ENCODE results near the gene TEAD4. TPM values are rescaled to one million over a fixed set of nuclear protein-coding genes. Genes with fewer than 3 reads are reported as not detected.

The TEAD4 gene
- total and polyA plus RNA-seq, 4 donors: 0.79 to 3.8 (median 2.8) TPM

DNA sequence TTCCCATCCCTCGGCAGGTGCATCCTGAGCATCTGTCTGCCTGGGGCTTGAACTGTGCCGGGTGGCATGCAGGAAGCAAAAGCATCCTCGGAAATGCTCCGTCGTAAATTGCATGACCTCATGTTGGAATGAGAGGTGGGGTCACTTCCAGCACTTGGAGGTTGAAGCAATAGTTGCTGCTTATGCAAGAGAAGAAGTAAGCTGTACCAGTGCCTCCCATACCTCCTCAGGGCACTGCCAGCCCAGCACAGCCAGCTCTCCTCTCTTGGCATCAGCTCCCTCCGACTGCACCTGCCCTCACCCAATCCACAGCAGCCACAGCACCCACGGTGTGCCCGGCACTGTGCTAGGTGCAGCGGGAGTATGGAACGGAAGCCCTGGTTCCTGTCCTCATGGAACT lies 11.5 kb downstream of the TEAD4 start (continued):
- TF ChIP-seq, protein P1, sequence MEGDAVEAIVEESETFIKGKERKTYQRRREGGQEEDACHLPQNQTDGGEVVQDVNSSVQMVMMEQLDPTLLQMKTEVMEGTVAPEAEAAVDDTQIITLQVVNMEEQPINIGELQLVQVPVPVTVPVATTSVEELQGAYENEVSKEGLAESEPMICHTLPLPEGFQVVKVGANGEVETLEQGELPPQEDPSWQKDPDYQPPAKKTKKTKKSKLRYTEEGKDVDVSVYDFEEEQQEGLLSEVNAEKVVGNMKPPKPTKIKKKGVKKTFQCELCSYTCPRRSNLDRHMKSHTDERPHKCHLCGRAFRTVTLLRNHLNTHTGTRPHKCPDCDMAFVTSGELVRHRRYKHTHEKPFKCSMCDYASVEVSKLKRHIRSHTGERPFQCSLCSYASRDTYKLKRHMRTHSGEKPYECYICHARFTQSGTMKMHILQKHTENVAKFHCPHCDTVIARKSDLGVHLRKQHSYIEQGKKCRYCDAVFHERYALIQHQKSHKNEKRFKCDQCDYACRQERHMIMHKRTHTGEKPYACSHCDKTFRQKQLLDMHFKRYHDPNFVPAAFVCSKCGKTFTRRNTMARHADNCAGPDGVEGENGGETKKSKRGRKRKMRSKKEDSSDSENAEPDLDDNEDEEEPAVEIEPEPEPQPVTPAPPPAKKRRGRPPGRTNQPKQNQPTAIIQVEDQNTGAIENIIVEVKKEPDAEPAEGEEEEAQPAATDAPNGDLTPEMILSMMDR (IDR thresholded peaks at IDR 0.05; ENCODE audit: low read depth, low read length, missing input control): no peak
- no peak for TF ChIP-seq YY1 (IDR thresholded peaks at IDR 0.05)

DNA sequence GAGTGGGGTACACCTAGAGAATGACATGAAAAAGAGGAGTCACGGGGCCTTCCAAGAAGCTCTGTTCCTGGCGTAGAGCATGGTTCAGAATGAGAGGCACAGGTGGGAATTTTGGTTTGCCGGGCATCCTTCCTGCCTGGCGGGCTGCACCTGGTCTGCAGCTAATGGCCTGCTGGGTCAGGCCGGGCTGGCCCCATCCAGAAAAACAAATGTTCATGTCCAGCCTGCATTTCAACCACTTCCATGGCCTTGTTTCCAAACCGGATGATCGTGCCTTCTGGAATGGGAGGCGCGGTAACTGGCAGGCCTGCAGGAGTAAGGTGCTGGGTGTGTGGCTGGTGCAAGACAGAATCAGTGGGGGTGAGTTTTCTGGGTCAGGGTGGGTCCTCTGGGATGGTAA lies 14.4 kb downstream of the TEAD4 start:
- Histone ChIP-seq H3K36me3 (ENCODE audit: control insufficient read depth in 4 of 4, insufficient read depth in 3 of 4, low read depth in 1 of 4, low read length in 3 of 4) (no peaks in the 10 kb centered on the region), H3K9ac (ENCODE audit: low read depth in 1 of 2, low read length in 2 of 2) (no peak overlapping the region), H3K27me3 (ENCODE audit: control insufficient read depth in 4 of 4, insufficient read depth in 4 of 4, low read length in 3 of 4) (no peaks in the 10 kb centered on the region), H3K27ac (ENCODE audit: low read depth in 1 of 2, low read length in 2 of 2) (no peak overlapping the region), H3K4me3 (ENCODE audit: low read depth in 1 of 3, low read length in 3 of 3) (no peak overlapping the region), H3K9me3 (ENCODE audit: control insufficient read depth in 4 of 4, low read length in 3 of 4) (no peaks in the 10 kb centered on the region), H3K4me1 (ENCODE audit: control insufficient read depth in 4 of 4, insufficient read depth in 4 of 4, low read length in 3 of 4) (no peaks in the 10 kb centered on the region)
- TF ChIP-seq NR2F2 (IDR thresholded peaks at IDR 0.05): no peak
- no peak for TF ChIP-seq TAF1 (conservative IDR thresholded peaks at IDR 0.05)
- no peak for TF ChIP-seq FOXA2 (IDR thresholded peaks at IDR 0.05)
- TF ChIP-seq, protein P2, sequence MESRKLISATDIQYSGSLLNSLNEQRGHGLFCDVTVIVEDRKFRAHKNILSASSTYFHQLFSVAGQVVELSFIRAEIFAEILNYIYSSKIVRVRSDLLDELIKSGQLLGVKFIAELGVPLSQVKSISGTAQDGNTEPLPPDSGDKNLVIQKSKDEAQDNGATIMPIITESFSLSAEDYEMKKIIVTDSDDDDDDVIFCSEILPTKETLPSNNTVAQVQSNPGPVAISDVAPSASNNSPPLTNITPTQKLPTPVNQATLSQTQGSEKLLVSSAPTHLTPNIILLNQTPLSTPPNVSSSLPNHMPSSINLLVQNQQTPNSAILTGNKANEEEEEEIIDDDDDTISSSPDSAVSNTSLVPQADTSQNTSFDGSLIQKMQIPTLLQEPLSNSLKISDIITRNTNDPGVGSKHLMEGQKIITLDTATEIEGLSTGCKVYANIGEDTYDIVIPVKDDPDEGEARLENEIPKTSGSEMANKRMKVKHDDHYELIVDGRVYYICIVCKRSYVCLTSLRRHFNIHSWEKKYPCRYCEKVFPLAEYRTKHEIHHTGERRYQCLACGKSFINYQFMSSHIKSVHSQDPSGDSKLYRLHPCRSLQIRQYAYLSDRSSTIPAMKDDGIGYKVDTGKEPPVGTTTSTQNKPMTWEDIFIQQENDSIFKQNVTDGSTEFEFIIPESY (IDR thresholded peaks at IDR 0.05): no peak
- no peak for TF ChIP-seq GABPA (IDR thresholded peaks at IDR 0.05 in 1 of 2, conservative IDR thresholded peaks at IDR 0.05 in 1 of 2)
- TF ChIP-seq EGR1 (IDR thresholded peaks at IDR 0.05; ENCODE audit: low read depth in 2 of 2): no peak
- TF ChIP-seq RXRA (IDR thresholded peaks at IDR 0.05): no peak
- TF ChIP-seq, protein P3, sequence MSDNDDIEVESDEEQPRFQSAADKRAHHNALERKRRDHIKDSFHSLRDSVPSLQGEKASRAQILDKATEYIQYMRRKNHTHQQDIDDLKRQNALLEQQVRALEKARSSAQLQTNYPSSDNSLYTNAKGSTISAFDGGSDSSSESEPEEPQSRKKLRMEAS (IDR thresholded peaks at IDR 0.05): no peak
- TF ChIP-seq, protein P1 (IDR thresholded peaks at IDR 0.05; ENCODE audit: low read depth, low read length, missing input control): no peak
- DNase-seq (ENCODE audit: low spot score): no peak
- WGBS: 95% methylated on average over 9 of the region's 9 CpGs

DNA sequence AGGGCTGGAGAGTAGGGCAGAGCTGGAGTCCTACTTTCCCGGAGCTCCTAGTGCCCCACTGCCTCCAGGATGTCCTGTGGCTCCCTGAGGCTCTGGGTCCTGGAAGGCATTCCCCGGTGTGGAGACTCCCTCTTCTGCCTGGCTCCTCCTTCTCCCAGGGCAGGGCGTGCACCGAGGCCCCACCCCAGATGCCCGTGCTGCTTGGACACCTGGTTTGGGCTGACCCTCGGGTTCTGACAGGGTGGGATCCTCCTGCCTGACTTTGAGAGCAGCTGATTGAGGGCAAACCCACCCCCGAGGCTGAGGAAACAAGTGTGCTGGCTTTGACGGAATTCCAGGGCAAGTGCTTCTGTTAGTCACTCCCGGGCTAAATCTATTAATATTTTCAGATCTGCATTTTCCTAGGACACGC lies 15.4 kb downstream of the TEAD4 start:
- DNase-seq (ENCODE audit: low spot score): no peak
- H3K4me3 ChIP-seq (ENCODE audit: low read depth in 1 of 3, low read length in 3 of 3): no peak overlapping the region
- WGBS: 55% methylated on average over 10 of the region's 10 CpGs
- H3K4me1 ChIP-seq (ENCODE audit: control insufficient read depth in 4 of 4, insufficient read depth in 4 of 4, low read length in 3 of 4): no peaks in the 10 kb centered on the region
- no peaks in the 10 kb centered on the region for H3K27me3 ChIP-seq (ENCODE audit: control insufficient read depth in 4 of 4, insufficient read depth in 4 of 4, low read length in 3 of 4)
- TF ChIP-seq, protein P2 (IDR thresholded peaks at IDR 0.05): no peak
- TF ChIP-seq, protein P3 (IDR thresholded peaks at IDR 0.05): no peak
- TF ChIP-seq TAF1 (conservative IDR thresholded peaks at IDR 0.05): no peak
- H3K36me3 ChIP-seq (ENCODE audit: control insufficient read depth in 4 of 4, insufficient read depth in 3 of 4, low read depth in 1 of 4, low read length in 3 of 4): no peaks in the 10 kb centered on the region
- no peaks in the 10 kb centered on the region for H3K9me3 ChIP-seq (ENCODE audit: control insufficient read depth in 4 of 4, low read length in 3 of 4)
- no peak overlapping the region for H3K9ac ChIP-seq (ENCODE audit: low read depth in 1 of 2, low read length in 2 of 2)
- H3K27ac ChIP-seq (ENCODE audit: low read depth in 1 of 2, low read length in 2 of 2): no peak overlapping the region

Measured in liver (tissue), 9 donors.